Tibial artery (tissue), 4 donors: ENCODE data around the gene SEZ6.

ENCODE experiments used
- DNase-seq, 2 donors: peaks; one replicate each; pipeline ENCODE4 v3.0.0-alpha.2; 2019
- H3K27ac ChIP-seq, 2 donors: fragments of 200-600 bp; sonication (generic) in 1 of 2; 1 replicate in 1 of 2; 2 replicates in 1 of 2; pipeline ENCODE4 v1.5.1; 2018 to 2019; ENCODE audit warnings: mild to moderate bottlenecking in 1 of 2
- H3K27me3 ChIP-seq, 2 donors: fragments of 200-600 bp; sonication (generic) in 1 of 2; one replicate each; pipeline versions ENCODE4 v1.5.1 to v1.6.0; 2016 to 2019
- H3K36me3 ChIP-seq, 3 donors: fragments of 200-600 bp; sonication (generic) in 2 of 3; one replicate each; pipeline ENCODE4 v1.5.1; 2016 to 2019; ENCODE audit warnings: mild to moderate bottlenecking in 2 of 3
- H3K4me1 ChIP-seq, 4 donors: fragments of 200-600 bp; sonication (generic) in 2 of 4; 1 replicate in 3 of 4; 2 replicates in 1 of 4; pipeline ENCODE4 v1.5.1; 2016 to 2019
- H3K4me3 ChIP-seq, 2 donors: fragments of 200-600 bp; sonication (generic) in 1 of 2; 1 replicate in 1 of 2; 2 replicates in 1 of 2; pipeline ENCODE4 v1.5.1; 2018 to 2019; ENCODE audit warnings: mild to moderate bottlenecking in 2 of 2
- H3K9me3 ChIP-seq, 3 donors: fragments of 200-600 bp; sonication (generic) in 1 of 3; one replicate each; pipeline ENCODE4 v1.5.1; 2016 to 2019
- intact Hi-C: fragments of 100-400 bp; cut with DNase I; formaldehyde crosslinking; loops from one replicate; pipeline ENCODE4 v1.15.0; 2023; ENCODE audit warnings: low total_unique reads
- TF ChIP-seq, protein P1 (sequence below), 2 experiments: fragments of 200-600 bp in 1 of 2; fragments of 450-650 bp in 1 of 2; IDR thresholded peaks; one replicate each; pipeline ENCODE4 v1.5.1; 2017 to 2019; ENCODE audit warnings: antibody characterized with exemption in 2 of 2, mild to moderate bottlenecking in 1 of 2, moderate library complexity in 1 of 2

SEZ6 gene

DNA sequence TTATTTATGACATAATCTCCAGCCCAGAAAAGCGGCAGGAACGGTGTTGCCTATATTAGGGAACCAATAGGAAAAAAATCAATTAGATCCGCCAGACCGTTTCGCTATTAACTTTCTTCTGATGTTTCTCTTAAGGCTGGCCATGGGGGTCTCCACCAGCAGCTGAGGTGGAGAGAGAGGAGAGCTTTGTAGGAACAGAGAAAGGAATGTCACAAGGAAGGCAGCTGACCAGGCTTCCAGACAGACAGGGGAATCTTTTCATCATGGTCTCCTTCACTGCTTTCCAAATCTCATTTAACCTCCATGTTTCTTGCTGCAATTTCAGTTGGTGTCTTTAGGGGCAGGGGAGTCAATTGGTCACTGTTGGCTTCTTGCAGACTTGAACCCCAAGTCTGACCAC, 8.9 kb upstream of the SEZ6 start:
- Histone ChIP-seq H3K27me3 (peaks cover 0 to 50% of the 10 kb centered on the region in 2 donors), H3K27ac (no peak overlapping the region), H3K4me1 (peaks cover 0 to 3% (median under 1%) of the 10 kb centered on the region in 4 donors), H3K9me3 (no peaks in the 10 kb centered on the region), H3K36me3 (no peaks in the 10 kb centered on the region), H3K4me3 (no peak overlapping the region)
- intact Hi-C loops, result no loop called here
- TF ChIP-seq, protein P1, sequence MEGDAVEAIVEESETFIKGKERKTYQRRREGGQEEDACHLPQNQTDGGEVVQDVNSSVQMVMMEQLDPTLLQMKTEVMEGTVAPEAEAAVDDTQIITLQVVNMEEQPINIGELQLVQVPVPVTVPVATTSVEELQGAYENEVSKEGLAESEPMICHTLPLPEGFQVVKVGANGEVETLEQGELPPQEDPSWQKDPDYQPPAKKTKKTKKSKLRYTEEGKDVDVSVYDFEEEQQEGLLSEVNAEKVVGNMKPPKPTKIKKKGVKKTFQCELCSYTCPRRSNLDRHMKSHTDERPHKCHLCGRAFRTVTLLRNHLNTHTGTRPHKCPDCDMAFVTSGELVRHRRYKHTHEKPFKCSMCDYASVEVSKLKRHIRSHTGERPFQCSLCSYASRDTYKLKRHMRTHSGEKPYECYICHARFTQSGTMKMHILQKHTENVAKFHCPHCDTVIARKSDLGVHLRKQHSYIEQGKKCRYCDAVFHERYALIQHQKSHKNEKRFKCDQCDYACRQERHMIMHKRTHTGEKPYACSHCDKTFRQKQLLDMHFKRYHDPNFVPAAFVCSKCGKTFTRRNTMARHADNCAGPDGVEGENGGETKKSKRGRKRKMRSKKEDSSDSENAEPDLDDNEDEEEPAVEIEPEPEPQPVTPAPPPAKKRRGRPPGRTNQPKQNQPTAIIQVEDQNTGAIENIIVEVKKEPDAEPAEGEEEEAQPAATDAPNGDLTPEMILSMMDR (IDR thresholded peaks at IDR 0.05), result no peak
- no peak for DNase-seq

DNA sequence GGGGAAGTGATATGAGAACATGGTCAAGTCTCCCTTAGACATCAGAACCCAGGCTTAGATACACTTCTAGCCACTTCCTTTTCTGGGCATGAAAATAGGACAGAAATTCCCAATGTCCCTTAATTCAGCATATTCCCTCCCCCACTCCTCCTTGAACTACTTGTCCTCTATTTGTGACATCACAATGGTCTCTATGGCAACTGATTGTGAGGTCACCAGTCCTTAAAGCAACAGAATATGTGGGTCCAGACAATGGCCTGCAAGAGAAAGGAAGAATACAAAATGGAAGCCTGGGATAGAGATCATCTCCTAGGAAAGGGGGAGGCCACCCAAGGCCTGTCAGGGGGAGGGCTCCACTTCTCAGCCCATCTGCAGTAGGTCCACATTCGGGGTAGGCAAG, 6.7 kb upstream of the SEZ6 start:
- Histone ChIP-seq H3K4me1 (no peaks in the 10 kb centered on the region), H3K27ac (no peak overlapping the region), H3K27me3 (peaks cover 0 to 40% of the 10 kb centered on the region in 2 donors), H3K4me3 (no peak overlapping the region), H3K9me3 (no peaks in the 10 kb centered on the region), H3K36me3 (no peaks in the 10 kb centered on the region)
- intact Hi-C loops, result no loop called here
- TF ChIP-seq, protein P1 (IDR thresholded peaks at IDR 0.05), result no peak
- DNase-seq, result no peak

DNA sequence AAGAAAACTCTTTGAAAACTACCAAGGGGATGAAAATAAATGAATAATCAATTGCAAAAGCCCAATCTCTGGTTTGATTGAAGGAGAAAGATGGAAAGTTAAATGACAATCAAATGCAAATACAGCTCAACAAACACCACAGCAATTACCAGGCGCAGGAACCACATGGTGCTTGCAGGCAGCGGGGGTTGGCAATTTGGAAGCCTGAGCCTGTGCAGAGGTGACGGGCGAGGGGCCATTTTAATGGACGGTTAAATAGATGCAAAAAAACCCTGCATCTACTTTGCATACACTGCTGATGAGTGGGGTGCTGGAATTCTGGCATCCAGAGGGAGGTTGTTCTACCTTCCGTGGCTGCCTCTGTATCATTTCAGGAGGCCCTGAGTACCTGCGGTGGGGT, 4.8 kb upstream of the SEZ6 start:
- H3K9me3 ChIP-seq, result no peaks in the 10 kb centered on the region
- no peak overlapping the region for H3K4me3 ChIP-seq
- peaks cover 0 to 7% (median 7%) of the 10 kb centered on the region in 4 donors for H3K4me1 ChIP-seq
- intact Hi-C loops, result no loop called here
- H3K36me3 ChIP-seq, result no peaks in the 10 kb centered on the region
- H3K27me3 ChIP-seq, result peaks cover 0 to 43% of the 10 kb centered on the region in 2 donors
- TF ChIP-seq, protein P1 (IDR thresholded peaks at IDR 0.05), result no peak
- H3K27ac ChIP-seq, result no peak overlapping the region
- DNase-seq, result no peak

DNA sequence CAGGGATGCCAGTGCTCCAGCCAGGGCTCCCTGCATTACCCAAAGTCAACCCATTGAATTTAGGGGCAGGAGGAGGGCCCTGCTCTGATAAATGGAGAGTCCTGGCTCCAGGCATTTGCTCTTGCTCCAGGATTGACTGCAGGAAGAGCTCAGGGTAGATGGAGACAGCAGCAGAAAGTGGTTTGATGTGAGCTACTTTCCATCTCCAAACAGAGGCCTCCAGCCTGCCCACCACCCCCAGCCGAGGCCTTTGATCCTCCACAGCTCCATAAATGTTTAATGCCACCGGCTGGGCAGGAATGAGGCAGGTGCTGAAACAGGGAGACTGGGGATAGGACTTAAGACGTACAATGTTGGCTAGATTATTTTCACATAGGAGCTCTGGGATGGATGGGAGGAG, 4.3 kb upstream of the SEZ6 start:
- TF ChIP-seq, protein P1 (IDR thresholded peaks at IDR 0.05), result no peak
- H3K4me3 ChIP-seq, result no peak overlapping the region
- intact Hi-C loops, result no loop called here
- H3K27ac ChIP-seq, result no peak overlapping the region
- no peak for DNase-seq
- H3K27me3 ChIP-seq, result peaks cover 0 to 48% of the 10 kb centered on the region in 2 donors
- H3K36me3 ChIP-seq, result no peaks in the 10 kb centered on the region
- H3K4me1 ChIP-seq, result peaks cover 0 to 11% (median 9%) of the 10 kb centered on the region in 4 donors
- no peaks in the 10 kb centered on the region for H3K9me3 ChIP-seq

DNA sequence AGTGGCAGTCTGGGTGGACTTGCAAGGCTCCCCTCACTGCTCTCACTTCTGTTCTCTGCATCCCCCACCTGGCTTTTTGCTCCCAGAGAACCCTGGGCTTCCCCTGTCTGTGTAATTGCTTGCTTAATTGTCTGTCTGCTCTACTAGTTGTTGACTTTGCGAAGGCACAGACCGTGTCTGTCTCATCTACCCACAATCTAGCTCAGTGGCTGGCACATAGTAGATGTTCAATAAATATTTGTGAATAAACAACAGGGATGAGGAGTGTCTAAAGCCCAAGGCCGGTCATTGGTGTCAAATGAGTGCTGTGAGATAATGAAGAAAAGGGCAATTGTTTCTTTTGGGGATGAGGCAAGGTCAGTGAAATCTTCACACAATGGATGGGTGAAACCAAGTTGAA, 2.8 kb upstream of the SEZ6 start:
- Histone ChIP-seq H3K4me3 (no peak overlapping the region), H3K9me3 (no peaks in the 10 kb centered on the region), H3K36me3 (no peaks in the 10 kb centered on the region), H3K27ac (no peak overlapping the region), H3K27me3 (peaks cover 0 to 63% of the 10 kb centered on the region in 2 donors), H3K4me1 (peaks cover 0 to 12% (median 10%) of the 10 kb centered on the region in 4 donors)
- intact Hi-C loops, result no loop called here
- no peak for DNase-seq
- TF ChIP-seq, protein P1 (IDR thresholded peaks at IDR 0.05), result no peak
